Dedifferentiated amniotic fluid mesenchymal stem cell (primary cell): ENCODE data around the gene TRDMT1.

ENCODE experiments used
- DNase-seq: peaks from one replicate; pipeline ENCODE4 v3.0.0-alpha.2; 2016; ENCODE audit errors: extremely low spot score

Gene TRDMT1

GRCh38 chr10:17231788-17232187 lies 30.3 kb upstream of the TRDMT1 start:
- DNase-seq = no peak

- DNase-seq = peak; percentile 57
Measured at GRCh38 chr10:17229967-17230682, 28.7 kb upstream of the TRDMT1 start.

- no peak for DNase-seq
Measured at GRCh38 chr10:17229717-17229966, 28.2 kb upstream of the TRDMT1 start.

- peak; percentile 88 for DNase-seq
Measured at GRCh38 chr10:17229016-17229716, 27.7 kb upstream of the TRDMT1 start.

GRCh38 chr10:17228091-17229015 lies 26.9 kb upstream of the TRDMT1 start, which contains the start of gene VIM:
Gene VIM (plus strand): TSS chr10:17228241. CDS start chr10:17229423, 1,182 bp downstream.
- DNase-seq = peak; percentile 93

GRCh38 chr10:17227367-17228090 lies 26.1 kb upstream of the TRDMT1 start:
- no peak for DNase-seq

GRCh38 chr10:17226891-17227303 lies 25.4 kb upstream of the TRDMT1 start:
- DNase-seq = no peak

- DNase-seq = no peak
Measured at GRCh38 chr10:17225808-17226207, 24.3 kb upstream of the TRDMT1 start.

GRCh38 chr10:17222329-17222728 lies 20.9 kb upstream of the TRDMT1 start:
- DNase-seq = no peak

GRCh38 chr10:17220652-17221100 lies 19.2 kb upstream of the TRDMT1 start:
- DNase-seq = no peak

- peak; percentile 85 for DNase-seq
Measured at GRCh38 chr10:17219024-17219423, 17.6 kb upstream of the TRDMT1 start.

GRCh38 chr10:17217631-17218232 lies 16.3 kb upstream of the TRDMT1 start:
- DNase-seq = peak; percentile 62

GRCh38 chr10:17216901-17217395 lies 15.5 kb upstream of the TRDMT1 start:
- DNase-seq = no peak

- peak; percentile 91 for DNase-seq
Measured at GRCh38 chr10:17216217-17216900, 14.9 kb upstream of the TRDMT1 start.

- DNase-seq = no peak
Measured at GRCh38 chr10:17215782-17216122, 14.3 kb upstream of the TRDMT1 start.

- peak; percentile 93 for DNase-seq
Measured at GRCh38 chr10:17214971-17215781, 13.7 kb upstream of the TRDMT1 start.

GRCh38 chr10:17214526-17214925 lies 13.1 kb upstream of the TRDMT1 start:
- DNase-seq = no peak

GRCh38 chr10:17213646-17214349 lies 12.3 kb upstream of the TRDMT1 start:
- no peak for DNase-seq

GRCh38 chr10:17212802-17213221 lies 11.3 kb upstream of the TRDMT1 start:
- no peak for DNase-seq
